Skin epidermis (tissue), 12 donors: ENCODE data around the gene SYTL3.
"Not testable (repeated sequence)": the region's sequence is repeated elsewhere in the genome, so short reads cannot be mapped to it uniquely, and the experiment has no call there.

Experiments
- H3K27ac ChIP-seq, 21 experiments: fragments of 200-600 bp; sonication (generic) in 11 of 21; one replicate each; pipeline ENCODE4 v1.5.0; 2020; ENCODE audit warnings: mild to moderate bottlenecking in 3 of 21, inconsistent platforms in 2 of 21, moderate library complexity in 2 of 21
- H3K4me3 ChIP-seq, 7 experiments: fragments of 200-600 bp; sonication (generic) in 2 of 7; one replicate each; pipeline ENCODE4 v1.5.0; 2020; ENCODE audit warnings: inconsistent platforms in 2 of 7, mild to moderate bottlenecking in 2 of 7, moderate library complexity in 1 of 7

SYTL3 gene

GRCh38 chr6:158655569-158656450, 6.0 kb downstream of the SYTL3 start:
- Histone ChIP-seq H3K27ac (peak overlapping the region in 4 of 21 experiments; percentile 9 to 75 (median 55)), H3K4me3 (no peak overlapping the region)

- not testable (repeated sequence) for H3K4me3 ChIP-seq, H3K27ac ChIP-seq
Observed at GRCh38 chr6:158656986-158657385, 7.1 kb downstream of the SYTL3 start.

GRCh38 chr6:158660333-158660754, 10.5 kb downstream of the SYTL3 start:
- no peak overlapping the region for H3K27ac ChIP-seq

GRCh38 chr6:158661156-158661685, 11.4 kb downstream of the SYTL3 start:
- peak overlapping the region in 2 of 21 experiments; percentile 14 to 25 for H3K27ac ChIP-seq

More at GRCh38 chr6:158660333-158660754, 10.5 kb downstream of the SYTL3 start:
- H3K4me3 ChIP-seq = no peak overlapping the region

GRCh38 chr6:158662607-158662953, 12.7 kb downstream of the SYTL3 start:
- Histone ChIP-seq H3K27ac (peak overlapping the region in 4 of 21 experiments; percentile 16 to 72 (median 53)), H3K4me3 (peak overlapping the region in 1 of 7 experiments; percentile 16)

More at GRCh38 chr6:158661156-158661685, 11.4 kb downstream of the SYTL3 start:
- no peak overlapping the region for H3K4me3 ChIP-seq

GRCh38 chr6:158662954-158663624, 13.2 kb downstream of the SYTL3 start:
- Histone ChIP-seq H3K27ac (peak overlapping the region in 15 of 21 experiments; percentile 12 to 72 (median 40)), H3K4me3 (peak overlapping the region in 2 of 7 experiments; percentile 4 to 16)

- Histone ChIP-seq H3K4me3 (peak overlapping the region in 1 of 7 experiments; percentile 16), H3K27ac (peak overlapping the region in 13 of 21 experiments; percentile 12 to 72 (median 40))
Observed at GRCh38 chr6:158663625-158664165, 13.8 kb downstream of the SYTL3 start.

GRCh38 chr6:158665332-158665731, 15.5 kb downstream of the SYTL3 start:
- Histone ChIP-seq H3K4me3 (no peak overlapping the region), H3K27ac (no peak overlapping the region)

- peak overlapping the region in 8 of 21 experiments; percentile 1 to 70 (median 36) for H3K27ac ChIP-seq
- no peak overlapping the region for H3K4me3 ChIP-seq
Observed at GRCh38 chr6:158666628-158667359, 16.9 kb downstream of the SYTL3 start.

- H3K27ac ChIP-seq = peak overlapping the region in 14 of 21 experiments; percentile 1 to 55 (median 25)
Observed at GRCh38 chr6:158667360-158667981, 17.6 kb downstream of the SYTL3 start.

GRCh38 chr6:158668707-158669103, 18.9 kb downstream of the SYTL3 start:
- Histone ChIP-seq H3K4me3 (no peak overlapping the region), H3K27ac (peak overlapping the region in 3 of 21 experiments; percentile 31 to 53 (median 52))

More at GRCh38 chr6:158667360-158667981, 17.6 kb downstream of the SYTL3 start:
- H3K4me3 ChIP-seq = no peak overlapping the region

- peak overlapping the region in 2 of 21 experiments; percentile 52 to 53 for H3K27ac ChIP-seq
- H3K4me3 ChIP-seq = no peak overlapping the region
Observed at GRCh38 chr6:158669145-158670035, 19.5 kb downstream of the SYTL3 start.

GRCh38 chr6:158672119-158672518, 22.3 kb downstream of the SYTL3 start:
- H3K4me3 ChIP-seq, H3K27ac ChIP-seq: not testable (repeated sequence)

GRCh38 chr6:158672726-158673125, 22.9 kb downstream of the SYTL3 start:
- no peak overlapping the region for H3K4me3 ChIP-seq
- H3K27ac ChIP-seq = no peak overlapping the region

- H3K4me3 ChIP-seq = no peak overlapping the region
- no peak overlapping the region for H3K27ac ChIP-seq
Observed at GRCh38 chr6:158674342-158675131, 24.7 kb downstream of the SYTL3 start.

- not testable (repeated sequence) for H3K27ac ChIP-seq, H3K4me3 ChIP-seq
Observed at GRCh38 chr6:158677094-158677493, 27.2 kb downstream of the SYTL3 start.
